ENCODE measurements around the gene OSBPL9.

DNA sequence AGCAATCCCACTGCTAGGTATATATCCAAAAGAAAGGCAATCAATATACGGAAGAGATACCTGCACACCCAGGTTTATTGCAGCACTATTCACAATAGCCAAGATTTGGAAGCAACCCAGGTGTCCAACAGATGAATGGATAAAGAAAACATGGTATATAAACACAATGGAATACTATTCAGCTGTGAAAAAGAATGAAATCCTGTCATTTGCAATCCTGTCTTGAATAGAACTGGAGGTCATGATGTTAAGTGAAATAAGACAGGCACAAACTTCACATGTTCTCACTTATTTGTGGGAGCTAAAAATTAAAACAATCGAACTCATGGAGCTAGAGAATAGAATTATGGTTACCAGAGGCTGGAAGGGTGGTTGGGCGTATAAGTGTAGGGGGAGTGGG, 101.0 kb downstream of the OSBPL9 start:
- TF ChIP-seq, protein P1, sequence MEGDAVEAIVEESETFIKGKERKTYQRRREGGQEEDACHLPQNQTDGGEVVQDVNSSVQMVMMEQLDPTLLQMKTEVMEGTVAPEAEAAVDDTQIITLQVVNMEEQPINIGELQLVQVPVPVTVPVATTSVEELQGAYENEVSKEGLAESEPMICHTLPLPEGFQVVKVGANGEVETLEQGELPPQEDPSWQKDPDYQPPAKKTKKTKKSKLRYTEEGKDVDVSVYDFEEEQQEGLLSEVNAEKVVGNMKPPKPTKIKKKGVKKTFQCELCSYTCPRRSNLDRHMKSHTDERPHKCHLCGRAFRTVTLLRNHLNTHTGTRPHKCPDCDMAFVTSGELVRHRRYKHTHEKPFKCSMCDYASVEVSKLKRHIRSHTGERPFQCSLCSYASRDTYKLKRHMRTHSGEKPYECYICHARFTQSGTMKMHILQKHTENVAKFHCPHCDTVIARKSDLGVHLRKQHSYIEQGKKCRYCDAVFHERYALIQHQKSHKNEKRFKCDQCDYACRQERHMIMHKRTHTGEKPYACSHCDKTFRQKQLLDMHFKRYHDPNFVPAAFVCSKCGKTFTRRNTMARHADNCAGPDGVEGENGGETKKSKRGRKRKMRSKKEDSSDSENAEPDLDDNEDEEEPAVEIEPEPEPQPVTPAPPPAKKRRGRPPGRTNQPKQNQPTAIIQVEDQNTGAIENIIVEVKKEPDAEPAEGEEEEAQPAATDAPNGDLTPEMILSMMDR (IDR thresholded peaks at IDR 0.05) = no peak
- TF ChIP-seq POLR2A (IDR thresholded peaks at IDR 0.05) = no peak
